Activated CD4-positive, CD25-positive, alpha-beta regulatory T cell treated with anti-CD3 and anti-CD28 coated beads, Interleukin-2, amount 50 U/mL, for 24 hours (primary cell): ENCODE data around the gene LRRFIP1.
A peak's percentile ranks its signal among the peaks of the same experiment; 100 is the strongest.

Source experiments
- ATAC-seq, 2 donors: fragments of 150-1000 bp; cut with Tn5 transposase; one replicate each; pipeline ENCODE4 v1.10.0; 2021; ENCODE audit warnings: mild to moderate bottlenecking in 1 of 2, moderate library complexity in 1 of 2

LRRFIP1 gene

DNA sequence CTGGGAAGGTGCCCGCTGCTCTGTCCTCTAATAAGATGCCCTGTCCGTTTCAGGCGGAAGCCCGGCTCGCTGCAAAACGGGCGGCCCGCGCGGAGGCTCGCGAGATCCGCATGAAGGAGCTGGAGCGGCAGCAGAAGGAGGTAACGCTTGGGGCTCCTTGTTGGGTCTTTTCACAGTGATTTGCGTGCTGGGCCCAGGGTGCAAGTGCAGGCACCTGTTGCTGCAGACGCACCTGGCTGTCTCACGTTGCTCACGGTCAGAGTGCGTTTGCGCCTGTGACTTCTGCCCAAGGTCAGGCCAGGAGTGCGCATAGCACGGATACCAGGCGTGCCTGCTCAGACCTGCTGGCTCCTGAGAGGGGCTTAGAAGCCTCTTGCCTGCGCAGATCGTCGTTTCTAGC lies 81.1 kb downstream of the LRRFIP1 start:
- ATAC-seq: no peak

DNA sequence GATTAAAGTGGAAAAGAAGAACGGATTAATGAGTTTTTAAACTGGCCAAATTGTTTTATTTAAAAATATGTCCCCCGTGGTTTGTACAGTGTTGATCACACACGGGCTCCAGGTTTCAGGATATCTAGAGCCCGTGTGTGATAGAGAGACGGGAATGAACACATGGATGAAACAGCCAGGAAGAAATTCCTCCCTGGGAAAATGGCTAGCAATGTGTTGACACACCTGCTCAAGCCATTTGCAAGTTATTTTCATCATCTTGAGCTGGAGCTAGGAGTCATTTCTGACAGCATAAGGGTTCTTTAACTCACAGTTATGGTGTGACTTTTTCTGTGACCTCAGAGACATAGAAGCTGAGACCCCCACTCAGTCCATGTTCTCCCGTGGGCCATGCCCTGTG lies 81.6 kb downstream of the LRRFIP1 start:
- ATAC-seq: no peak

DNA sequence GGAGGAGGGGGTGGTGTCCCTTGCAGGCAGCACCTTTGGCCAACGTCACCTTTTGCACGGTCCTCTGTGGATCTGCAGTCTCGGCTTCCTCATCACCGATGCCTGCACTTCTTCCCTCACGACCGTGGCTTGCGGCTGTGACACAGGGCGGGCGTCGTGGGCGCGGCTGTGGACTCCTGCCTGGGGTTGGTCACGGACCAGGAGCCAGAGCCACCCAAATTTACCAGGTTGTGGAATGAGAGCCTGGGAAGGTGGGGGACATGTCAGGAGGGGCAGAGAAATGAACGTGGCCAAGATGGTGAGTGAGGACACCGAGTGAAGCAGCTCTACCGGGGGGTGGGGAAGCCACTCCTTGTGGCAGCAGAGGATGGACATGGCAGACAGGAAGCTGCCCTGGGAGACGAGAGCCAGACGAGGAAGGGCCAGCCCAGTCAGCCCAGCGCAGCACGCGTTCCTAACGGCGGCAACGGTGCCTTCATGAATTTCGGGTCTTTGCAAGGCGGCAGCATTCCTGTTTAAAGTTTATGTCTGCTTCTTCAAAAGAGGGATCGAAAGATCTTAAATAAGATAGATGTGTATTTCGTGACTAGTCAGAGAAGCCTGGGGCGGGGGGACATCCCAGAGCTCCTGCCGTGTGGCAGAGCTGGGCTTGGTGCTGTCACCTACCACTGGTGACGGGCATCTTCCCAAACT lies 84.2 kb downstream of the LRRFIP1 start:
- ATAC-seq: no peak

DNA sequence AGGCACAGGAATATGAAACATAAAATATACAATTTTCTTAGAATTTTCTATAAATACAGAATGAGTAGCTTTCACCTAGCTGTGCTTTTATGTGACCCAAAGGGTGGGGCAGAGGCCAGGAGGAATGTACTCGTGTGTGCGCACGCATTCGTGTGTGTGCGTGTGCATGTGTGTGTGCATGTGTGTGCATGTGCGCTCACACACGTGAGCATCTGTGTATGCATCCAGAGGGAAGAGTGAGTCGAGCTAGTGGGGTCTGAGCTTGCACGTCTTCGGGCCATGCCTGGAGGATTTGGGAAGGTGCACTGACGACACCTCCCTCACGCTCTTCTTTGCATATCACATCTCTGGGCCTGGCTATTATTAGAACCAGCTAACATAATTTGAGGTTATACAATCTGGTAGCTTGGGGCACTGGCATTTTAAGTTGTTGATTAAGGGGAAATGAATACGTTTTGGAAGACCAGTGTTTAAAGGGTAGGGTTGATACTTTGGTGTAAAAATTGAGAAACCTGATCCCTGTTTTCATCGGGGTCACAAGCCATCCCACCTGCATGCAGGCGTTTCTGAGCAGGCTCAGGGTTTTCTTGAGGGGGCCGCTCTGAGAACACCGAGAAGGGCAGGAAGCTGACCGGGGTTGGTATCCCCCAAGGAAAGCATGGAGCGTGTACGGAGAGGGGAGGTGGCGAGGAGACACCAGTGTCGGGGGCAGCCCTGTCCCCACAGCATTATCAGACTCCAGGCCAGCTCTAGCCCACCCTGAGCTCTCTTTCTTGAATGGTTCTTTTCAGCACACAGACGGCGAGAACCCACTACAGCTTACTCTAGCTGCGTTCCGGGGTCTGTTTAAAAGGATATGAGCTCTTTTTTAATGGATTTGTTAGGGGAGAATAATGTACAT lies 85.3 kb downstream of the LRRFIP1 start:
- no peak for ATAC-seq

DNA sequence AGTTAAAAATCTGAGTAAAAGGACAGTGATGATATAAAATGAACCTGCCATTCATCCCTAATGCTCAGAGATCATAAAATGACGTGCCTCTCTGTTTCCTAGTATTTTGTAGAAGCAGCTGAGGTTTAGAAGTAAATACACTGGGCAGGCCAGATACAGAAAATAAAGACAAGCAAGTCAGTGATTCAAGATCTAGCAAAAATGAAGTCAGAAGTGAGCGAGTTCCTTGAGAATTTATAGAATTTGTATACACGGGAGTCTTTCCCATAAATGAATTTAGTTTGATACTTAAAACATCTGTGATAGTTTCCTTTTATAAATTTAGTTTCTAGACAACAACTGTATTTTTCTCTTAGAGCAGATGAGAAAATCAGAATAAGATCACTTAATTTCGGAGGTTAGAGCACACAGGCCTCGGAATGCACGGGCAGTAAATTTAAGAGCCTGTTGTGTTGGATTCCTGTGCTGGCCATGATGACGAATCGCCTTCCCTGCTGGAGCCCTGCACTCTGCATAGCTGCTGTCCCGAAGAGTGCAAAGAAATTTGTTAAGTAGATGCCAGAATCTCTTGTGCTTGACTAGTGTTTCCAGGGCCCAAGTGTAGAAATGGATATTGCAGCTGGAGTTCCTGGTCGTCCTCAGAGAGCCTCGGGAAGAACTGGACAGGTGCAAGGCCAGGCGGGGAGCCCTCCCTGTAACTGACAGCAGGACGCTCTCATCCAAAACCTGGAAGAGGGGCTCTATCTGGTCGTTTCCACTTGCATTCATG lies 87.5 kb downstream of the LRRFIP1 start:
- no peak for ATAC-seq

DNA sequence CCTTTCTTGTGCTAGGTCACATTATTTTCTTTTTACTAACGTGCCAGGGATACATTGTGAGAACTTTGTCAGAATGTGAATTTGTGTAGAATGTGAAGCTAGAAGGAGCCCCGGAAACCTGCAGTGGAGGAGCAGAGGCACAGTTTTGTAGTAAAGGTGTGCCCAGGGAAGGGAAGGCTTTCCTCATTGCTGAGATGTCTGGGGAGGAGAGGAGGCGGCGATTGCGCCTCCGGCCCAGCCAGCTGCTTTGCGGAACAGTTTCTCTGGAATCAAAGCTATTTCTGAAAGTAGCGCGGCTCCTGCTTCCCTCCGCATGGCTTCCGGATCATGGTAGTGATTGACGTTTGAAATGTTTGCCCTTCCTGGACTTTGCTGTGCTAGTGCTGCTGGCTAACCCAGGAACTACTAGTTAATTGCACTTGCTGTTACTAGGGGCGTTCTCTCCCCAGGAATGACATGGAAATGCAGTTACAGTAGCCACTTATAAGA lies 88.1 kb downstream of the LRRFIP1 start:
- ATAC-seq: no peak

DNA sequence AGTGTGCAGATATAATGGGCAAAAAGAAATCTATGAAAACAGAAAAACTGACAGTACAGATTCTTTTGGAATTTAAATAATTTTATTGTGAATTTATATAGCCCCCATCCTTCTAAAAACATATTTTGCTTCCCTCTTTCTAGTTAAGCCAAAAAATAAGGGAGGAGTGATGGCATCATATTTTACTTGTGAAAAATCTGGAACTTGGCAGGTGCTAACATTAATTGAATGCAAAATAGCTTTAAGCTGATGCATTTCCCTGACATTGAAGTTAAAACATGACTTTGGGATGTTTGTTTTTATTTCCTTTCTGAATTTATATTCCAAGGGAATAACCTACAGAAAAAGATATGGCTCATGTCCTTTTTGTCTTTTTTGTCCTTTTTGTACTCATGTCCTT lies 88.6 kb downstream of the LRRFIP1 start:
- ATAC-seq: no peak

DNA sequence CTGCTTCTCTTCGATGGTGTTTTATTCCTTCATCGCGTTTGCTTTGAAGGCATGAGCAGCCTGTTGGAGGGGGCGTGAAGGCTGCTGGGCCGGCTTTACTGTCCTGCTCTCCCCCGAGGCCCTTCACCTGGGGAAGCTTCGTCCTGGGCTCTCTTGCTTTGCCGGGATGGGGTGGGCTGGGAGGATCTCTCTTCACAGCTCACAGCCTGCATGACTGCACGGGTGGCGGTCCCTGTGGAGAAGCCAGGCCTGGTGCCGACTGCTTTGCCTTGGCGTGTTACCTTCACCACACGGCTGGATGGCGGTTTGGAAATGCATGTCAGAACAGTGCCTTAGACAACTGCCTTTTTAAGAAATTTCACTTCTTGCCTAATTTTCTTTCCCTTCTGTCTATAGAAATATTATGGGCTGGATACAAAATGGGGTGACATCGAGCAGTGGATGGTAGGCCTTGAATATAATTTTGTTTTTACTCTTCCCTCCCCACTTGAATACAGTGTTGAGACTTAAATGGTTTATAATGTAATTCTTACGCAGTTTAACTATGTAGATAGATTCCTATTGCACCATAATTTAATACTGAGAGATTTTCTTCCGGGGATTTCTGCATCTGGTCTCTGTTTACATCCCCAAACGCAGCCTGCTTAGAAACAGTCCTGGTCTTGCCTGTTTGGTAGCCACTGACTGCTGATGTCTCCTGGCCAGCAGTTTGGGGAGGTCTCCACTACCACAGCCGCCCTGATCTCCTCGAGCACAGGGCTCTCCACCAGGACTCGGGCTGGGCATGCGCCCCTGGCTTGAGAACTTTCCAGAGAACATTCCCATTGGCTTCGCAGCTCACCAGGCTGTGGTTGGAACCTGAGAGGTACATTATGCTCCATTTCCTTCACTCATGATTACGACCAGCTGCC lies 90.2 kb downstream of the LRRFIP1 start:
- no peak for ATAC-seq

DNA sequence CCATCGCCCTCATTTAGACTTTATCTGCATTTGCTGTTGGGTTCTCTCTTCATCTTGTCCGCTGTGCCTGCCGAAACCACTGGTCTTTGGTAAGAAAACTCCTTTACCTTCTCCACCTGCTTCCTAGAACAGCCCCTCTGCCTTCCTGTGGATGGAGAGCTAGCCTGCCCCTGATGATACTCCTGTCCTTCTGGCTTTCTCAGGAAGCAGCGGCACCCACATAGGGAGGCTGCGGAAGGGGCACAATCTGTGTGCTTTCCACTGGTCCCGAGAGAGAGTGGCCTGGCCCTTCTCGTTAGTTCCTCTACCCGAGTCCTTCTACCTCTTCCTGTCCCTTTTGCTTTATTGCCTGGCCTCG lies 90.9 kb downstream of the LRRFIP1 start:
- no peak for ATAC-seq

DNA sequence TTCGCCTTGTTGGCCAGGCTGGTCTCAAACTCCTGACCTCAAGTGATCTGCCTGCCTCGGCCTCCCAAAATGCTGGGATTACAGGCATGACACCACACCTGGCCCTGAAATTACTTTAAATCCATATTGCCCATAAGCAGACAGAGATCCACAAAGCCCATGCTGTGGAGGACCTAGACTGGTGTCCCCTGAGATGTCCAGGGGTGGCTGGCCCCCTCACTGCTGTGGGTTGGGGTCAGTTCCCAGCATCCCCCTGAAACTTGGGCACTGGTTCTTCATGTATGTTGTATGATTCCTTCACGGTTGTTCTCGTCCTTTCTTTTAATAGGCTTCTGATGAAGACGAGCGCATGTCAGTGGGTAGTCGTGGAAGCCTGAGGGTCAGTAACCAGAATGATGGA lies 93.1 kb downstream of the LRRFIP1 start:
- no peak for ATAC-seq

DNA sequence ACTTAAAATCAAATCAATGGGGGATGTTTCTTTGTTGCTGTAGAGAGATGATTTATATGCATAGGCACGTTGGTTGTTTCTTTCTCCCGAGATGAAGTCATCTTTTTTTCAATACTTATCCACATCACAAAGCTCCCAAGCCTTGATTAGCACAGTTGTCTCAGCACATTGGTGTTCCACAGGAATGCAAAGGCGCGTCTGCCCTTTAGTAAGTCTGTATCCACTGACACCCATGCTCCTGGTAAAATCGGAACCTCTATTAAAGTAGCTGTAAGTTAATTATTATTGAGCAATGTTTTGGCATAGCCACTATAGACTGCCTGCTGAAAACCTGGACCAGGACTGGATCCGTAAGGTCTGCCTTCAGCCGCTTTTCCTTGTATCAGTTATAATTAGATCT lies 93.6 kb downstream of the LRRFIP1 start:
- ATAC-seq: no peak

DNA sequence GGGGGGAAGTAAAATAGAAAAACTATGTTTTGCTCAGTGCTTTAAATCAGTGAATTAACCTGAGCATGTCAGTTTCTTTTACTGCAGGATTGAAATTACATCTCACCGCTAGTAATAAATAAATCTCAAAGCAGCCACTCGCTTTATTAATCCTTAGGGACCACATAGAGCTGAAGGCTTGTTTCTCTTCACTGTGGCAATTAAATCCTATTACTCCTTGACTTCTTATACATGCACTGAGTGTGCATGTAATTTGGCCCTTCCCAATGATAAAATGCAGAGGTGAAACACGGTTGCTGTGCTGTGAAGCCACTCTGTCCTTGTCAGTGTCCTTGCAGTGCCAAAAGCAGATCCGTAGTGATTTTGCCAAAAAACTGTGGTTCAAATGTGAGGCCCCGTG lies 94.1 kb downstream of the LRRFIP1 start:
- ATAC-seq: no peak

DNA sequence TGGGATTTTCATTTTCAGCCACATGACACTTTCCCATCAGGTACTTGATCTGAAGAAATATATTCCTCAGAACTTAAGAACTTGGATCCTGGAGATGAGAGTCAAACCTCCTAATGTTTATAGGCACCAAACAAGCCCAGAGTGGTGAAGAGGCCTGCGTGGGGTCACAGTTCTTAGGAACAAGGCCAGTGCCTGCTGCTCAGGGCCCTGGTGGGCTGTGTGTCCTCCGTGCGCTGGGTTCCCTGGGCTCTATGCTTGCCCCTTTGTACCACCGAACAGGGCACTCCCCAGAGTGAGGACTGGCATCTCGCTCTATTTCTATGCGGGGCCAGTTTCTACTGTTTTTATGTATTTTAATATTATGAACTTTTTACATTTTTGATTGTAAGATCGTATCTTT lies 95.2 kb downstream of the LRRFIP1 start:
- ATAC-seq: no peak

DNA sequence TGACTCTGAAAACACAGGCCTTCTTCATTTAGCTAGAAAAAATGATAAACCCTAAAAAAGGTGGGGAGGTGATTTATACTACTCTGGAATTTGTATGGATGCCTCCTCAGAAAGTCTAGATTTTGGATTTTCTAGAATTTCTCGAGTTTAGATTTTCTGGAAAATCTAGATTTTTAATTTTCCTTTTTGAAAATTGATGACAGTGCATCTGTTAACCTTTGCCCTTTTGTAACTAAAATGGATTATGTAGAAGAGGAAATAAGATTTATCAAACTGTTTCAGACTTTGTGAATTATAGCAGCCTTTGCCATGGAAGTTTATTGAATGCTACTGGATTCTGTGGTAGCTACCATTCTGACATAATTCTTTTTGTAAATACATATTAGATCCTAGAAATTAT lies 95.6 kb downstream of the LRRFIP1 start:
- ATAC-seq: no peak

DNA sequence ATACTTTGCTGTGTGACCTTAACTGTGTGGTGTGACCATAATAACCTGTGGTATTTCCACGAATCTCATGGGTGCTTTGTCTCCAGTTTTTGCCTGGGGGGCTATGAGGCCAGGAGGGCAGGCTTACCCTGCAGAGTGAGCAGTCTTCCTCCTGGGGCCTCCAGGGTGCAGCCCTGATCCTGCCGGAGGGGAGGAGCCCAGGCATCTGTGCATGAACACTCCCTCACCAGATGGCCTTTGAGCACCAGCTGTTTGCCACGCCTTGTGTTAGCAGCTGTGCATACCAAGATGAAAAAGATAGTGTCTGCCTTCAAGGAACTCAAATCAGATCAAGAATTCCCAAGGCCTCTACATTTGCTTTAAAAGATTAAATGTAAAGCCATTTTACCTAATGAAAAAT lies 96.2 kb downstream of the LRRFIP1 start:
- no peak for ATAC-seq

DNA sequence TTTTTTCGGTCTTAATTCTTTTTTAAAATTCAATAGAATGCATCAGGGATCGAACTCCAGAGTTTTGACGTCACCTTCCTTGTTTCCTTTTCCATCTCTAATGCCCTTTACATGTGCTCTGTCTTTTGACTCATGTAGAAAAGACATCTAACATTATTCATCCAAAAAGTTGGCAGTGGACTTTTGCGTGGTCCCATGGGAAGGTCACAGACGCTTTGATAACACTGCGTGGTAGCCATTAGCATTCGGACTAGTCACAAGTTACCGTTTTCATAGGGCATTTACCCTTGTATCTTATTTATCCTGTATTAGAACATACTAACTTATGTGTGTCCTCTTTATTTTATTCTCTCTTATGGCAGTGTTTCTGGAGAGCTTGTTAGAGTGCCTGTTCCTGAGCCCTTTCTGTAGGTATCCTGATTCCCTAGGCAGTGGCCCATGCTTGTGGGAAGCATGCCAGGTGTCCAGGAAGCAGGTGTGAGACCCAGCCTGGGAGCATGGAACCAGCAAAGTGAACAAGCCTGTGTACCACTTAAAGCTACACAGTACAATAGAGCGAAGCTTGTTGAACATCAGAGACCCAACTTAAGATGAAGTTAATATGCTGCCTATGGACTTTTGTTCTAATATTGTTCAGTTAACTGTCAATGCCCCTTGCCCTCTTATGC lies 97.6 kb downstream of the LRRFIP1 start:
- ATAC-seq: no peak

DNA sequence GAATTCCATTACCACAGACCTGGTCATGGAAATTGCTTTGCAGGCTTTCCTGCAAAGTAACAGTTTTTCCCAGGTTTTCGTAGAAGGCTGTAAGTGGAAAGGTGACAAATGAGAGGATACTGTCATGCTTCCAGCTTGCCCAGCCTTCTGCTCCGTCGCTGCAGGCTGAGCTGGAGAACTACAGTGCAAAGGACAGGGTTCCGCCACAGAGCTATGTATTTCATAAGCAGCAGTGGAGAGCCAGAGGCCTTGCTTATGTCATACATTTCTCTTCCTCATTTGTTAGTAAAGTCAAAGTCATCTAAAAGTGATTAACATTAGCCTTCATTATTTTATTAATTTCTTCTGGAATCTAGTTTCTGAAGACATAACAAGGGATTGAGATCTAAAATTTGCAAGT lies 98.3 kb downstream of the LRRFIP1 start:
- no peak for ATAC-seq

DNA sequence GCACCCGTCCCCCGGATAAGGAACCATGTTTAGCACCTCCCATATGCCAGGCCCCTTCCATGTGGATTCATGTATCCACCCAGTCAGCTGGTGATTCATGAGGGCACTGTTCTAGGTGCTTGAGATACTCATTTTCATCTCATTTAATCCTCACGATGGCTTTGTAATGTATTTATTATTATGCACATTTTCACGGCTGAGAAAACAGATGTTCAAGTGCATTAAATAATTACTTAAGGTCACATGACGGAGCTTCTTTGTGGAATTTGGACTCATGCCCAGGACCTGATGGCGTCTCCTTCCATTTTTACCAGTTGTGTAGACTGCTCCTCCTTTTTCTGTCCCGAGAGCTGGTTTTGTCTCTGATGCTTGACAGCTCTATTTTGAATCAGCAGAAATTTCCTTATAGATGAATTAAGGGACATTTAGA lies 99.0 kb downstream of the LRRFIP1 start:
- no peak for ATAC-seq

DNA sequence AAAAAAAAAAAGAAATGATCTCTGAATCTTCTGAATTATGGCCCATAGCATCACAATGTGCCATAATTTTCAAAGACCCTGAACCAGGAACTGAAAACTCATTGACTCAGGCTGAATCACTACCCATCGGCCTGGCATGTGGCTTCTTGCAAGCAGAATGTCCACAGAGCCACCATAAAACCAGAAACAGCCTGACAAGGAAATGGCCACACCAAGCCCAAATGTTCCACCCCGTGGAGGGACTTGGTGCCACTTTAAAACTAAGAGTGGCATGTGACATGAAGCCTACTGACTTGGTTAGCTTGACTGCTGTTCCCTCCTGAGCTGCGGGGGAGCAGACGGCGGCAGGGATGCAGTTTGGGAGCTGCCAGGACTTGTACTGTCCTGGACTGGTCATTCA lies 100.0 kb downstream of the LRRFIP1 start:
- no peak for ATAC-seq

DNA sequence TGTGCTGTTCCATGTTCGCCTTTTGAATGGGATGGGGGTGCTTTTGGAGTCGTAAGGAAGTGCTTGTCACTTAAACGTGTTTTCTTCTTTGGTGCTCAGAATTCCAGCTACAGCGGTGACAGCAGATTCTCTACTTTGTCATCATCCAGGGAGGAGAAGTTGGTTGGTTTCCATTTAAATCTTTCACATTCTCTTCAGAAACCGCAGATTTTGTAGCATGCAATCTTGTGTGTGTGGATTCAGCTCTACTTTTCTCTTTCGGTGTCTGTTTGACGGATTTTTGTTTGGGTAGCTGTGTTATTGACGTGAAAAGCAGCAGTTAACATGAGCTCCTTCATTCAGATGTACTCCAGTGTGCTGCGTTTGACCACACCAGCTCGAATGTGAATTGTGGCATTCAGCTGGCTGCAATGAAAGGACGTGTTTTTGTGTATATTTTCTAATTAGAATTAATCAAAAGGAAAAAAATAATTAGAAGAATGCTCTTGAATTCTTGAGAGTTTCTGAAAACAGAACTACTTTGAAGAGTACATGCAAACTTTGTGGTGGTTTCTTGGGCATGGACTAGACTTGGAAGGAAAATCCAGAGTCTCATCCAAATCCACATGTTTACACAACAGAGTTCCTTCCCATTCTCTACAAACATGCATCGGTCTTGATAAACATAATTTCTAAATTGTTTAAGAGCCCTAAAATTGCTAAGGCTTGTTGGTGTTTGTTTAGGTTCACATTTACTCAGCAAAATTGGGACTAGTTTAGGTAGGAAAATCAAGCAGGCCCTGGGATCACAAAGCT lies 102.5 kb downstream of the LRRFIP1 start:
- no peak for ATAC-seq

DNA sequence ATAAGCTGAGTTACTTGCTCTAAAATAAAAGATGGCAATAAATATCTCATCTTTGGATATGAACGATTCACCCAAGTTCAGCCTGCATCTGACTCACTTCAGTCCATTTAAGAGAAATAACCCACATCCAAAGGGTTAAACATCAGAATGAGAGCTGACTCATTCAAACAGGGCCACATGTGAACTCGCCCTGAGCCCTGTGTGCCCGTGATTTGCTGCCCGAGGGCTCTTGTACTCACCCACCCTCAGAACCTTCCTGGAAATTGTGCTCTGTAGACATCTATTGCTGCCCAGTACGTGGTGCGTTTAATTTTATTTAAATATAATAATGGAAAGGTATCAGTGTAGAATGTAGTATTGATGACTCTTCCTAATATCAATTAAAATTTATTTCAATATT lies 104.3 kb downstream of the LRRFIP1 start:
- ATAC-seq: peak; percentile 97 to 98
